ENCODE results near the gene SHISA5. TPM values are rescaled to one million over a fixed set of nuclear protein-coding genes. Genes with fewer than 3 reads are reported as not detected.

The SHISA5 gene
- total and polyA plus RNA-seq, 2 of the 8 experiments (the other 6 are each of a cell fraction or from before 2014, with no cell fraction given) = 196 to 315 TPM

GRCh38 chr3:48473617-48473952 lies 30.4 kb downstream of the SHISA5 start:
- Histone ChIP-seq H3K4me3 (ENCODE audit: extremely low read depth in 1 of 4, insufficient read depth in 2 of 4, low read depth in 3 of 4, low read length in 4 of 4) (peak overlapping the region in 1 of 4 experiments; percentile 64; a peak in 1 of 8 replicates), H2AK5ac (ENCODE audit: low read depth, low read length) (no peak overlapping the region), H3K27ac (ENCODE audit: low read depth, low read length) (peak overlapping the region; percentile 12), H4K20me1 (replicated peaks in 1 of 2; ENCODE audit: control insufficient read depth in 1 of 2, insufficient read depth in 2 of 2, low read length in 2 of 2) (peaks cover 0 to 4% of the 10 kb centered on the region in 2 experiments), H3K36me3 (ENCODE audit: control insufficient read depth in 2 of 4, insufficient read depth in 4 of 4, low read length in 3 of 4) (peaks cover 0 to 16% (median 4%) of the 10 kb centered on the region in 4 experiments; a peak in 3 of 8 replicates), H3K23me2 (ENCODE audit: low read depth, low read length) (peaks cover 6% of the 10 kb centered on the region), H2BK120ac (replicated peaks; ENCODE audit: low read depth, low read length) (peak overlapping the region; percentile 96), H3K18ac (ENCODE audit: extremely low read depth, low read length) (peak overlapping the region; percentile 93), H3K9me3 (ENCODE audit: insufficient read depth in 2 of 2, low read depth in 1 of 2, low read length in 1 of 2) (no peaks in the 10 kb centered on the region), H3K4me1 (replicated peaks in 1 of 4; ENCODE audit: control insufficient read depth in 3 of 4, insufficient read depth in 4 of 4, low read length in 3 of 4) (peaks cover 0 to 28% (median 18%) of the 10 kb centered on the region in 4 experiments; a peak in 6 of 7 replicates), H3K23ac (ENCODE audit: insufficient read length) (no peak overlapping the region), H3K27me3 (replicated peaks in 1 of 4; ENCODE audit: control insufficient read depth in 3 of 4, extremely low read depth in 1 of 4, insufficient read depth in 3 of 4, low read length in 3 of 4) (no peaks in the 10 kb centered on the region), H3K14ac (ENCODE audit: insufficient read length) (no peak overlapping the region), H2BK12ac (ENCODE audit: low read depth, low read length) (peak overlapping the region; percentile 97; the same call in 1 of the 2 replicates), H4K8ac (ENCODE audit: extremely low read depth, insufficient read depth, low read length) (peak overlapping the region; percentile 72), H2AFZ (ENCODE audit: low read length) (no peak overlapping the region), H3K4ac (replicated peaks; ENCODE audit: insufficient read length, low read depth, low read length) (peak overlapping the region; percentile 99), H2BK20ac (ENCODE audit: low read length) (peak overlapping the region; percentile 99; the same call in 1 of the 2 replicates), H2BK15ac (ENCODE audit: low read length) (no peak overlapping the region), H4K5ac (ENCODE audit: insufficient read length, low read depth, low read length) (peak overlapping the region; percentile 85), H2BK5ac (ENCODE audit: low read depth, low read length) (peak overlapping the region; percentile 98), H4K91ac (replicated peaks; ENCODE audit: insufficient read length, low read length) (peak overlapping the region; percentile 99), H3K56ac (replicated peaks; ENCODE audit: insufficient read length, low read depth, low read length) (peak overlapping the region; percentile 84), H3K79me2 (ENCODE audit: control insufficient read depth in 1 of 2, insufficient read depth in 2 of 2, low read length in 2 of 2) (peaks cover 0 to 20% of the 10 kb centered on the region in 2 experiments; a peak in 2 of 4 replicates), H3K9ac (replicated peaks in 1 of 4; ENCODE audit: extremely low read depth in 1 of 4, low read depth in 3 of 4, low read length in 3 of 4) (no peak overlapping the region; a peak in 1 of 7 replicates), H3K79me1 (ENCODE audit: low read depth, low read length) (peaks cover 10% of the 10 kb centered on the region), H3K4me2 (ENCODE audit: insufficient read depth in 1 of 2, low read depth in 2 of 2, low read length in 2 of 2) (peak overlapping the region; percentile 91 to 97; a peak in 3 of 4 replicates)
- WGBS, 2 experiments (ENCODE audit: extremely low coverage in 1 of 2, insufficient coverage in 1 of 2, insufficient read length in 1 of 2, insufficient replicate concordance in 2 of 2, low coverage in 1 of 2, low lambda C conversion rate in 2 of 2, missing lambda C conversion rate in 1 of 2) = 72% methylated on average over 5 of the region's 5 CpGs; no CpG with 5 or more reads in 1 of the 2 experiments
- POLR2A ChIA-PET (ENCODE audit: partially characterized antibody) = interaction anchor here (0.8 to 7.6 kb wide), 23 partner anchors 10 to 241 kb away, joined by 3 to 83 read pairs (median 7); partner anchors contain the start of genes ATRIP, CCDC51, PFKFB4 and PLXNB1
- no peak for FAIRE-seq
- DNase-seq (ENCODE audit: low read depth in 1 of 2, low spot score in 2 of 2) = no peak
- CTCF ChIA-PET (ENCODE audit: partially characterized antibody) = interaction anchor here (0.7 to 21.5 kb wide), 26 partner anchors 9 to 233 kb away, joined by 3 to 251 read pairs (median 4); partner anchors contain the start of genes ATRIP and SHISA5
- no peak for TF ChIP-seq PHF8 (conservative IDR thresholded peaks at IDR 0.05; ENCODE audit: low read depth, low read length)
- no peak for TF ChIP-seq SP4 (IDR thresholded peaks at IDR 0.05; ENCODE audit: low read length)
- TF ChIP-seq RFX5 (IDR thresholded peaks at IDR 0.05; ENCODE audit: borderline replicate concordance, low read depth, low read length) = no peak
- TF ChIP-seq E2F6 (IDR thresholded peaks at IDR 0.05) = no peak
- TF ChIP-seq SP2 (IDR thresholded peaks at IDR 0.05; ENCODE audit: low read length) = no peak
- TF ChIP-seq USF2 (IDR thresholded peaks at IDR 0.05; ENCODE audit: low read length) = no peak
- no peak for TF ChIP-seq RAD21 (IDR thresholded peaks at IDR 0.05 in 1 of 2, conservative IDR thresholded peaks at IDR 0.05 in 1 of 2; ENCODE audit: low read depth in 2 of 2, low read length in 2 of 2)
- TF ChIP-seq SRF (IDR thresholded peaks at IDR 0.05; ENCODE audit: low read depth, low read length) = no peak
- TF ChIP-seq EZH2 (IDR thresholded peaks at IDR 0.05; ENCODE audit: low read depth, low read length, severe bottlenecking) = no peak

Data from H1 (cell line).